GM18867 (cell line): ENCODE data around the gene AIFM2.
"Not testable (repeated sequence)": the region's sequence is repeated elsewhere in the genome, so short reads cannot be mapped to it uniquely, and the experiment has no call there.

Experiments used
- ATAC-seq: cut with Tn5 transposase; IDR thresholded peaks from one replicate; pipeline ENCODE4 v1.9.1; 2021; ENCODE audit warnings: mild to moderate bottlenecking, moderate library complexity; ENCODE audit not compliant: unreplicated experiment

The AIFM2 gene

GRCh38 chr10:70096016-70096704 lies 36.5 kb downstream of the AIFM2 start:
- no peak for ATAC-seq

GRCh38 chr10:70094250-70094649 lies 38.4 kb downstream of the AIFM2 start:
- ATAC-seq = no peak

GRCh38 chr10:70093335-70093944 lies 39.2 kb downstream of the AIFM2 start:
- no peak for ATAC-seq

GRCh38 chr10:70092389-70092718 lies 40.3 kb downstream of the AIFM2 start:
- ATAC-seq = no peak

GRCh38 chr10:70090951-70091350 lies 41.7 kb downstream of the AIFM2 start:
- ATAC-seq = no peak

- no peak for ATAC-seq
Measured at GRCh38 chr10:70090013-70090412, 42.6 kb downstream of the AIFM2 start.

GRCh38 chr10:70088308-70088698 lies 44.3 kb downstream of the AIFM2 start:
- ATAC-seq = no peak

GRCh38 chr10:70087616-70088307 lies 44.9 kb downstream of the AIFM2 start:
- ATAC-seq = no peak

- no peak for ATAC-seq
Measured at GRCh38 chr10:70085975-70086613, 46.5 kb downstream of the AIFM2 start.

- no peak for ATAC-seq
Measured at GRCh38 chr10:70084189-70084588, 48.4 kb downstream of the AIFM2 start.

- ATAC-seq = not testable (repeated sequence)
Measured at GRCh38 chr10:70080789-70081188, 51.8 kb downstream of the AIFM2 start.

- no peak for ATAC-seq
Measured at GRCh38 chr10:70078937-70079336, 53.7 kb downstream of the AIFM2 start.

GRCh38 chr10:70078329-70078728 lies 54.3 kb downstream of the AIFM2 start:
- ATAC-seq = no peak

GRCh38 chr10:70074971-70075370 lies 57.7 kb downstream of the AIFM2 start:
- ATAC-seq = no peak

- no peak for ATAC-seq
Measured at GRCh38 chr10:70074165-70074564, 58.5 kb downstream of the AIFM2 start.

GRCh38 chr10:70070834-70071233 lies 61.8 kb downstream of the AIFM2 start:
- ATAC-seq = no peak

- no peak for ATAC-seq
Measured at GRCh38 chr10:70069346-70069745, 63.3 kb downstream of the AIFM2 start.

- no peak for ATAC-seq
Measured at GRCh38 chr10:70068925-70069324, 63.7 kb downstream of the AIFM2 start.

GRCh38 chr10:70067586-70067985 lies 65.0 kb downstream of the AIFM2 start:
- no peak for ATAC-seq

GRCh38 chr10:70066190-70066589 lies 66.4 kb downstream of the AIFM2 start:
- ATAC-seq = no peak

GRCh38 chr10:70064486-70064885 lies 68.1 kb downstream of the AIFM2 start:
- no peak for ATAC-seq
